ENCODE measurements around the gene NELL1.
"Not testable (repeated sequence)": the region's sequence is repeated elsewhere in the genome, so short reads cannot be mapped to it uniquely, and the experiment has no call there.

The NELL1 gene

DNA sequence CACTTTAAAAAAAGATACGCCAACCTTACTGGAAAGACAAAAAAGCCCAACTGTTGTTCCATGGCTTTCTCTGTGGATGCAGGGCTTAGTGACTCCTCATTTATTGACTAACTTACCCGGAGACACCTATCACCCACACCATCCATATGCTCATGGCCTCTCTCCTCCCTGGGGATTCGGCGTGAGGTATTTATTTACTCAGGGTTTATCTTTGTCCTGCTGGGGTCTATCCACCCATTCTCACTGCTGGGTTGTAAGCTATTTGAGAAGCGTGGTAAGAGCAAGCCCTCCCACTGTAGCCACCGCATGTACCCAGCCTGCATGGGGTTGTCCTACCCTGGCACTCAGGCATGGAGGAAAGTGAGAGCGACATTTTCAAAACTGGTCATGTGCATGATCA lies 93.6 kb downstream of the NELL1 start:
- DNase-seq (ENCODE audit: low read depth in 2 of 2): no peak

DNA sequence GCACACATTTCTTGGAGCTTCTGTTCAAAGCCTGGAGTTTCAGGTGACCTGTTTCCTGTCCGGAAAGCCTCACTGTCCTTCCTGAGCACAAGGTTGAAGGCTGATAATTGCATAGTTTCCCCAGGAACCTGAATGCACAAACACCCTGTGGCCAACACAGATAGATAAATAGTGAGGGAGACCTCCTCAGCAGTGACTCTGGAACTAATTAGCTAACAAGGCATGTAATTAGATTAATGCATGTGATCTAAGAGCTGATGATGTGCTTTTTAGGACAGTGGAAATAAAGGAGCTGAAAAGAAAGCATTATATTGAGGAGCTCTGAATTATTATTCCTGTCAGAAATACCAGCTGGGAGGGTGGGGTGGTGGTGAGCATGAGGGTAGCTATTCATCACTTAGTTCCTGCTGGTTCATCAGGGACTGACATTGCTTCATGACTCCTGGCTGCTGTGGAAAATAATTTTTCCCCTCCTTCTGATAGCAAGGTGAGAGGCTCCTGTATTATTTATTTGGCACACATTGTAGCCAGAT lies 101.1 kb downstream of the NELL1 start:
- DNase-seq (ENCODE audit: low read depth in 2 of 2): no peak

GRCh38 chr11:20771026-20771425 lies 101.6 kb downstream of the NELL1 start:
- DNase-seq (ENCODE audit: low read depth in 2 of 2): no peak

GRCh38 chr11:20771681-20772080 lies 102.3 kb downstream of the NELL1 start:
- DNase-seq (ENCODE audit: low read depth in 2 of 2): no peak

DNA sequence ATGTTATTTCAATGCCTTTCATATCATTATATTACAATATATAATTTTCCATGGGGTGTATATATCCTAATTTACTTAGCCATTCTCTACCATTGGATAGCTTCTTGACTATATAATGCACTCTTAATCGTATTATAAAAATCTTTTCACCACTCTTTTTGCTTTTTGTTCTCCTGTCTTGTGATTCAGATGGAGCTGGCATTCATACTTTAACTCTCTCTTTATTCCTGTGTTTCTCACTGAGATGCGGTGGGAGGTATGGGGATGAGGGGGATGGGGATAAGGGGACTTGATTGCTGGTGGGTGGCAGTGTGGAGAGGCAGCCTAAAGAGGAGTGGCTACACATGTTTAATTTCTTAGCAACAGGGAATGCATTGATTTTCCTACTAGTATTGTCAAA lies 105.9 kb downstream of the NELL1 start:
- no peak for DNase-seq (ENCODE audit: low read depth in 2 of 2)

DNA sequence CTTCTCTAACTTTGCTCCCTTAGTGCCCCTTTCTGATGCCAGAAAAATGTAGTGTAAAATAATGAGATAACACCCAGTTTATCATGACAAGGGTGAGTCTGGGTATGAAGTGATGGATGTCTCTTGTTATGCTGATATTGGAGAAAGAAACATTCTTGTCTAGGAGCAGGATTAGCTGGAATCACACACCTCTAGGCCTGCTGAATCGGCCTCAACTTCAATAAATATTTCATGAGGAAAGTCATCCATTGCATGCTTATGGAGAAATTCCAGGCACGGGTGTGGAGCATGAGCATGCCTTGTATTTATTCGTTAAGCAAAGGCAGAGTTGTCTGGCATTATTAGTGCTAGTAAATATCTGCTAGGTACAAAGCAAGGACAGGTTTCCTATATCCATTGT lies 113.4 kb downstream of the NELL1 start:
- no peak for DNase-seq (ENCODE audit: low read depth in 2 of 2)

- DNase-seq (ENCODE audit: low read depth in 2 of 2): no peak
Measured at GRCh38 chr11:20783220-20783619, 113.8 kb downstream of the NELL1 start.

DNA sequence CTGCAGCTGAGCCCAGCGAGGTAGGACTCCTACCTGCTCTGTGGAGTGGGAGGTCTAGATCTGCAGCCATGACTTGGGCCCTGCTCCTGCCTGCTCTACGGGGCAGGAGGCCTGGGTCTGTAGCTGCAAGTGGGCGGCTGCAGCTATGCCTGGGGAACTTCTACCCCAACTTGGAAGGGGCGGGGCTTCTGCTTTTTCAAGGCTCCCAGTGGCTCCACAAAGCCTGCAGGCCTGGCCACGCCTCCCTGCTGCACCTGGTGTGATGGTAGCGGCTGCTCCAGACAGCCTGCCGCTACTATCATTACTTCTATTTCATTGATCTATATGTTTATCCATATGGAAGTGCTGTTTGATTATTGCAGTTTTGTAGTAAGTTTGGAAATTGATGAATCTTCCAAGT lies 121.2 kb downstream of the NELL1 start:
- DNase-seq (ENCODE audit: low read depth in 2 of 2): no peak

DNA sequence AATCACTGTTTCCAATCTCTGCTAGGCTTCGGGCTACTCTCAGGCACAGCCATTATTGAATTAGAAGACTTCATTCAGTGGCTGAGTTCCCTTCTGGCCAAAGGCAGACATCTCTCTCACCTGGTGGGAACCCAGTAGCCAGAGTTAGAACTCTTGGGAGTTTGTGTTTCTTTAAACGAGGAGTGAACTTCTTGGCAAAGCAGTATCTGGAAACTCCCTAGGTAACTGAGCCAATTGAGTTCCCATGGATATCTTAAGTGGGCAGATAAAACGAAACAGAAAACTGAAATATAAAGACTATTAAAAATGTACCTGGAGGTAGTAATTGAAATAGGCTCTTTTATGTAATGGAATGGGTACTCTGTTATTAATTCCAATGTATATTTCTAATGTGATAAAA lies 125.6 kb downstream of the NELL1 start:
- DNase-seq (ENCODE audit: low read depth in 2 of 2): no peak

DNA sequence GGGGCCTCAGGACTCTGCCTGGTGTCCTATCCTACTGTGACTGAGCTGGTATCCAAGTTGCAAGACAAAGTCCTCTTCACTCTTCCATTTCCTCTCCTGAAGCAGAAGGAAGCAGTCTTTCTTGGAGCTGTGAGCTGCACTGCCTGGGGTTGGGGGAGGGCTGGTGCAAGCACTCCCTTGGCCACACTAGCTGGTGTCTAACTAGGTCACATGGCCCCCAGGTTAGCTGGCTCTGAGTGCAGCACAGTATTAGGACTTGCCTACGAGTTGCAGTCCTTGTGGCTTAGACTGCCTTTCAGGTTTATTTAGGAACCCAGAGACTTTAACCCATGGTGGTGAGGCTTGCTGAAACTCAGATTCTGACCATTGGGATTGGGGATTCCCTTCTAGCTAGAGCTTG lies 138.9 kb downstream of the NELL1 start:
- DNase-seq (ENCODE audit: low read depth in 2 of 2): no peak

GRCh38 chr11:20821046-20821445 lies 151.7 kb downstream of the NELL1 start:
- DNase-seq (ENCODE audit: low read depth in 2 of 2): no peak

- no peak for DNase-seq (ENCODE audit: low read depth in 2 of 2)
Measured at GRCh38 chr11:20821470-20821869, 152.1 kb downstream of the NELL1 start.

DNA sequence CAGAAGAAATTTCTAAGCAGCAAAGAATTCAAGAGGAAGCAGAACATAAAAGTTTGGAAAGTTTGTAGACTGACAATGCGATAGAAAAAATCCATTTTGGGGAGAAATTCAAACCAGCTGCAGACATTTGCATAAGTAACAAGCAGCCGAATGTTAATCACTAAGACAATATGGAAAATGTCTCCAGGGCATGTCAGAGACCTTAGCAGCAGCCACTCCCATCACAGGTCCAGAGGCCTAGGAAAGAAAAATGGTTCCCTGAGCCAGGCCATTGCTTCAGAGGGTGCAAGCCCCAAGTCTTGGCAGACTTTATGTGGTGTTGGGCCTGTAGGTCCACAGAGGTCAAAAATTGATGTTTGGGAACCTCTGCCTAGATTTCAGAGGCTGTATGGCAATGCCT lies 155.4 kb downstream of the NELL1 start:
- DNase-seq (ENCODE audit: low read depth in 2 of 2): no peak

- DNase-seq (ENCODE audit: low read depth in 2 of 2): no peak
Measured at GRCh38 chr11:20835561-20835960, 166.2 kb downstream of the NELL1 start.

DNA sequence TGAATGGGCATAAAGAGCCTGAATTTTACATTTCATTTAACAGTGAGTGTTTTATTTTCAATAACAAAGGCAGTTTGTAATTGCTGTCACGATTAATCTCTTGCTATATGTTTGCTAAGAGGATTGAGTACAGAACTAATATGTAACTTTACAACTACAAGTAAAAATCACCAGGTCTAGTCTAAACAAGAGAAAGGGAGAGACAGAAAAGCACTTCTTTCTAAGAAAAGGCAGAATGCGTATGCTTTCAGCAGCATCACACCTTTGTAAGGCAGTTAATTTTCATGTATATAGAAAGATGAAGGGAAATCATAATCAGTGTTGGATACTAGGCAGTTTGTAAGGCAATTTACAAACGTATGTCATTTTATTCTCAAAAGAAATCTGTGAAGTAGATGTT lies 169.8 kb downstream of the NELL1 start:
- no peak for DNase-seq (ENCODE audit: low read depth in 2 of 2)

GRCh38 chr11:20840341-20840740 lies 171.0 kb downstream of the NELL1 start:
- no peak for DNase-seq (ENCODE audit: low read depth in 2 of 2)

DNA sequence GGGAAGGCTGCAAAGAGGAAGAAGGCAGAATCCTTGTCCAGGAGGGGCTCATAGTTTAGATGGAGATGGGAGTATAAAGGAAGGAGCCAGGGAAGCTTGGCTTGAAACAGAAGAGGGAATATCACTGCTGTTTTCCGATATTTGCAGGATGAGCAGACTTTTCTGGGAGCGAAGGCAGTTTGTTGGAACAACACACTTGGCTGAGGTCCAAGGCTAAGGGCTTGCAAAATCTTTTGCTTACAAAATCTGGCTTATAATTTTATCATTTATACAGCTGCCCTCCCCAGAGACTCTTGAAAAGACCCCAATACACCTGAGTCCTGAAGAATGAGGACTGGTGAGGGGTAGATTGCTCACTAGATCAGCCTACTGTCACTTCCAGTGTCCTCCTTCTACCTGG lies 174.8 kb downstream of the NELL1 start:
- no peak for DNase-seq (ENCODE audit: low read depth in 2 of 2)

DNA sequence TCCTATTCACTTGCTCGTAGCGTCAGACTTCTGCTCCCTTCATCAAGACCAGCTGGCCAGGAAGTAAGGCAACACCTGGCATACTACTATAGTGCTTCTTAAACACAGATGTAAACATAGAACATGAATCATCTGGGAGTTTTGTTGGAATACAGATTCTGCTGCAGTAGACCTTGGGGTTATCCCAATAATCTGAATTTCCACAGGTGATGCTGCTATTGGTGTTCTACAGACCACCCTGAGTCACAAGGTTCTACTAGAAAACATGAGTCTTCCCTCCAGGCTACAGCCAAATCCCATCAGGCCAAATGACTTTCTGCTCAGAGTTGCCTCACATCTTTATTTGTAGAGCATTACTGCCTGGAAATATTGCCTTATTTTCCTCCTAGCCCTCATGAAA lies 175.2 kb downstream of the NELL1 start:
- no peak for DNase-seq (ENCODE audit: low read depth in 2 of 2)

DNA sequence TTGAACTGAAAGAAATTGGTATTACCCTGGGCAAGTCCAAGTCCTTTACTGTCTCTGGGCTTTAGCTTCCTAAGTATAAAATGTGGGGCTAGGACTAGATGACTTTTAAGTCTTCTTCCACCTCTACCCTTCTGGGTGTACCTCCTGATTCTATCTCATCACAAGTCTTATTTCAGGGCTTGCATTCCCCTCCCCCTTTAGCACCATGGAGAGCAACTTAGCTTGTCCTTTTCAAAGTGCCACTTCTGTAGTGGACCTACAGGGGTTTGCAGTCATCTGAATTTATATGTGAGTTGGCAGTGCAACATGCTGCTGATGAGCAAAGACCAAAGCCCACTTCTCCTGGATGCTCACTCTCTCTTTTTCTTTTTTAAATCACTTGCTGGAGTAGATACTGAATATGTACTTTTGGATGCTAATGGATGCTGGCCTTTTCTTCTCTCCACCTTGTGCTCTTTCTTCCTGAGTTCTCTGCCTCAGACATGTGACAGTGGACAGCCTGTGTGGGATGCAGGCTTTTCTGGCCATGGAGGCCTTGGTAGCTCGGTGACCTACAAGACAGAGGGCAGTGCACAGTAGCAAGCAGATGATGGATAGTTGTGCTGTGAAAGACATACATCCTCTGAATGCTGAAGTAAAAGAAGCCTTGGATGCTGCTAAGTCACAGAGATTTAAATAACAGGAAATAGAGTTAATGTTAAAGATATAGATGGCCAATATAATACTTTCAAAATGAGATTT lies 185.0 kb downstream of the NELL1 start:
- DNase-seq (ENCODE audit: low read depth in 2 of 2): no peak

GRCh38 chr11:20861322-20861721 lies 191.9 kb downstream of the NELL1 start:
- no peak for DNase-seq (ENCODE audit: low read depth in 2 of 2)

GRCh38 chr11:20862263-20862662 lies 192.9 kb downstream of the NELL1 start:
- DNase-seq (ENCODE audit: low read depth in 2 of 2): not testable (repeated sequence)

DNA sequence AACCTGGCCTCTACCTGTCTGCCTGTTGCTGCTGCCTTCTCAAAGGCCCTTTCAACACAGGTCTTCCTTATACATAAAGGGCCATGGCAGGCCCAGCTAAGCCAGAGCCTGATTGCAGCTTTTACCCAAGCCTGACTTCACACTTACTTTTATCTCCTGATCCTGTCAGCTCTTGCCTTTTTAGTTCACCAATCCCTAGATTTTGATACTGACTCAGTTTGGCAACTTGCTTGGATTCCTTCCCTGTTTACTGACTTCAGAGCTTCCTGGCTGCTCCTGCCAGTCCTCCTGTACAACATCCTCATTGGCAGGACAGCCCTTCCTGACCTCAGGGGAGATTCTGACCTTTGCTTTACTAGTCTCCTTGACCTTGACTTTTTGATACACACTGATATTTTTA lies 195.2 kb downstream of the NELL1 start:
- no peak for DNase-seq (ENCODE audit: low read depth in 2 of 2)

DNA sequence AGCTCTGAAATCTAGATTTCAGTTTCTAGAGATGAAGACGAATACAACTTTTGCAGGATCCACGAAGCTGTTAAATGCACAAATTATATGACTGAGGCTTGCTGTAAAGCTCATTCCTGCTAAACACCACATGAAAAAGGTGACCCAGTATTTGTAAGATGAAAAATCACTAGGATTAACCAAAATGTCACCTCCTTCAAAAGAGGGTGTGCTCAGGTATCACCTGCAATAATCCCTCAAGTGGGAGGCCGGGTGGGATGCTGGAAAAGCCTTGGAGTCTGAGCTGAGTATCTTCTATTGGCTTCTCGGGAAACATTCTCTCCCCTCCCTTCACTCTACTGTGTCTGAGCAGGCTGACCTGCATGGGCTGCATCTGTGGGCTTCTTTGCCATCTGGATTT lies 195.8 kb downstream of the NELL1 start:
- DNase-seq (ENCODE audit: low read depth in 2 of 2): no peak

- no peak for DNase-seq (ENCODE audit: low read depth in 2 of 2)
Measured at GRCh38 chr11:20869123-20869522, 199.7 kb downstream of the NELL1 start.
